GM23338 (cell line): ENCODE results near the gene ADAP1. TPM values are rescaled to one million over a fixed set of nuclear protein-coding genes. Genes with fewer than 3 reads are reported as not detected.

Experiments used
- ATAC-seq: fragments of 200-7000 bp; cut with Tn5 transposase; 3 replicates; pipeline ENCODE4 v1.9.1; 2020
- DNase-seq: peaks from one replicate; pipeline ENCODE4 v3.0.0-alpha.2; 2015; ENCODE audit warnings: low spot score
- H2AFZ ChIP-seq: fragments of 200-600 bp; sonication (generic); 2 replicates; pipeline ENCODE4 v1.8.0; 2016; ENCODE audit warnings: antibody characterized with exemption, mild to moderate bottlenecking, moderate library complexity
- H3F3A ChIP-seq: fragments of 200-600 bp; sonication (generic); replicated peaks from 2 replicates; pipeline ENCODE4 v1.8.0; 2017; ENCODE audit warnings: antibody characterized with exemption, mixed run types, low read depth
- H3K27ac ChIP-seq: fragments of 200-600 bp; sonication (generic); 2 replicates; pipeline ENCODE4 v1.6.1; 2016; ENCODE audit warnings: low read depth
- H3K27me3 ChIP-seq: fragments of 200-600 bp; sonication (generic); 2 replicates; pipeline ENCODE4 v1.8.0; 2016; ENCODE audit warnings: mild to moderate bottlenecking, mixed run types, moderate library complexity; ENCODE audit not compliant: insufficient read depth
- H3K36me3 ChIP-seq: fragments of 200-600 bp; sonication (generic); 2 replicates; pipeline ENCODE4 v1.8.0; 2016; ENCODE audit warnings: mild to moderate bottlenecking; ENCODE audit not compliant: insufficient read depth
- H3K4me1 ChIP-seq: fragments of 200-600 bp; sonication (generic); 2 replicates; pipeline ENCODE4 v1.8.0; 2016; ENCODE audit warnings: mild to moderate bottlenecking, moderate library complexity; ENCODE audit not compliant: insufficient read depth
- H3K4me2 ChIP-seq: fragments of 200-600 bp; sonication (generic); 2 replicates; pipeline ENCODE4 v1.7.1; 2017; ENCODE audit warnings: mixed run types
- H3K4me3 ChIP-seq: fragments of 200-600 bp; sonication (generic); 2 replicates; pipeline ENCODE4 v1.6.1; 2016; ENCODE audit warnings: mixed run types
- H3K79me2 ChIP-seq: fragments of 200-600 bp; sonication (generic); replicated peaks from 2 replicates; pipeline ENCODE4 v1.8.0; 2017; ENCODE audit warnings: mild to moderate bottlenecking; ENCODE audit not compliant: insufficient read depth
- H3K9me2 ChIP-seq: fragments of 200-600 bp; sonication (generic); 2 replicates; pipeline ENCODE4 v1.8.0; 2017; ENCODE audit not compliant: insufficient read depth
- H4K20me1 ChIP-seq: fragments of 200-600 bp; sonication (generic); replicated peaks from 2 replicates; pipeline ENCODE4 v1.8.0; 2017; ENCODE audit warnings: mild to moderate bottlenecking; ENCODE audit not compliant: insufficient read depth
- H3K27ac Mint-ChIP-seq: 2 replicates; pipeline ENCODE4 v1.8.0; 2020; ENCODE audit warnings: inconsistent platforms, mild to moderate bottlenecking, moderate library complexity, mixed read lengths
- H3K27me3 Mint-ChIP-seq: 3 replicates; pipeline ENCODE4 v1.8.0; 2022; ENCODE audit warnings: low read depth, mild to moderate bottlenecking, moderate library complexity, mixed read lengths, inconsistent platforms; ENCODE audit not compliant: insufficient read depth, poor library complexity
- H3K36me3 Mint-ChIP-seq: 3 replicates; pipeline ENCODE4 v1.8.0; 2021; ENCODE audit warnings: low read depth, mild to moderate bottlenecking, inconsistent platforms, moderate library complexity, mixed read lengths
- H3K4me1 Mint-ChIP-seq: 3 replicates; pipeline ENCODE4 v1.8.0; 2020; ENCODE audit warnings: mild to moderate bottlenecking, inconsistent platforms, mixed read lengths
- H3K4me3 Mint-ChIP-seq: 3 replicates; pipeline ENCODE4 v1.8.0; 2021; ENCODE audit warnings: moderate library complexity, mild to moderate bottlenecking, inconsistent platforms, mixed read lengths
- H3K9me3 Mint-ChIP-seq: 3 replicates; pipeline ENCODE4 v1.8.0; 2020; ENCODE audit warnings: moderate library complexity, mild to moderate bottlenecking, inconsistent platforms, mixed read lengths
- REST ChIP-seq: IDR thresholded peaks from one replicate; pipeline ENCODE4 v1.6.1; 2018; ENCODE audit warnings: antibody characterized with exemption; ENCODE audit not compliant: unreplicated experiment
- ZNF114 ChIP-seq: fragments of 250-450 bp; sonication (Bioruptor Pico); IDR thresholded peaks from 2 replicates; pipeline ENCODE4 v1.5.0; 2020; ENCODE audit warnings: mild to moderate bottlenecking, moderate library complexity
- ZNF462 ChIP-seq: fragments of 250-450 bp; sonication (Bioruptor Pico); IDR thresholded peaks from 2 replicates; pipeline ENCODE4 v1.5.0; 2020; ENCODE audit warnings: mild to moderate bottlenecking, moderate library complexity
- polyA plus RNA-seq: library from polyadenylated mRNA; unstranded; fragments of >200 nt; fragmentation: Nextera tagmentation; extraction: Ambion mirVana; gene quantifications from 2 replicates; pipeline ENCODE4 v1.2.1, GENCODE V29; 2016
- total RNA-seq: library from RNA; depleted of rRNA; stranded (reverse); fragments of >200 nt; shearing (Covaris generic); gene quantifications from 2 replicates; pipeline ENCODE4 v1.2.3, GENCODE V29; 2014

The ADAP1 gene
- total and polyA plus RNA-seq, 2 experiments from 2014 or later = 2.2 to 9.6 TPM

- TF ChIP-seq ZNF462 (CRISPR knock-in tag) (no peak), REST (no peak)
Measured at GRCh38 chr7:985915-986741, 31.6 kb upstream of the ADAP1 start (continued).

- DNase-seq = no peak
- Histone ChIP-seq H4K20me1 (no peaks in the 10 kb centered on the region), H2AFZ (no peak overlapping the region), H3K9me2 (no peaks in the 10 kb centered on the region), H3K4me2 (no peak overlapping the region), H3K4me3 (no peak overlapping the region), H3K79me2 (no peaks in the 10 kb centered on the region), H3K27ac (no peak overlapping the region), H3K4me1 (no peaks in the 10 kb centered on the region), H3K27me3 (no peaks in the 10 kb centered on the region), H3K36me3 (no peaks in the 10 kb centered on the region), H3F3A (no peaks in the 10 kb centered on the region)
- Mint-ChIP-seq H3K27me3 (peaks cover 3% of the 10 kb centered on the region), H3K4me1 (peaks cover 2% of the 10 kb centered on the region; the same call in 2 of the 3 replicates), H3K4me3 (no peak overlapping the region), H3K9me3 (no peaks in the 10 kb centered on the region), H3K27ac (no peak overlapping the region), H3K36me3 (no peaks in the 10 kb centered on the region)
- ATAC-seq = no peak
- TF ChIP-seq ZNF114 (no peak), ZNF462 (CRISPR knock-in tag) (no peak)
Measured at GRCh38 chr7:985127-985416, 30.6 kb upstream of the ADAP1 start.
